ENCODE measurements around the gene PHF23.

Gene PHF23

DNA sequence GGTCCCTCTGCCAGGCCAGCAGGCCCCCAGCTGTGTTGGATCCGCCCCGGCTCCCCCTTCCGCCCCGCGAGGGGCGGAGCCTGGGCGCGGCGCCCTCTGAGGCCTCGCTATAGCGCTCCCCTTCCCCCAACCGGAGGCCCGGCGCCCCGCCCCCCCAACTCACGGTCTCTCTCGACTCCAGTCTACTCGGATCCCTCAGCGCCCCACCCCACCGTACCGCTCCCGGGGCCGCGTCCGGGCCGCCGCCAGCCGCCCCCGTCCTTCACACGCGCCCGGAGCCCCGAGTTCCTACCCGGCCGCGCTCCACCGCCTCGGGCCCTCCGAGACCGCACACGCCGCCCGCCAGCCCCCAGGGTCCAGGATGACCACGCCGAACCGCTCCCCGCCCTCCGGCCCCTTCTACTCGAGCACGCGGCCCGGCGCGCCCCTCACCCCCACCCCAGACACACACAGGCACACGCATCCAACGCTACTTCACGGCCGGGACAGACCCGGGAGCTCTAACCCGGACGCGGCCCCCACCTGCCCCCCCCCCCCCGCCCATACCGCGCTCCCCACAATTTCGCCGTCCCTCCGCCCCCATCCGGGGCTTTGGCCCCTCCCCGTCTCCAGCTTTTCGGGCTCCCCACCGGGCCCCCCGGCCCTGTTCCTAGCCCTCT lies 1.4 kb downstream of the PHF23 start:
- Mint-ChIP-seq H3K9me3 (no peaks in the 10 kb centered on the region), H3K36me3 (ENCODE audit: low read depth) (peaks cover 59% of the 10 kb centered on the region), H3K4me3 (peak overlapping the region; percentile 95), H3K27ac (peak overlapping the region; percentile 96), H3K27me3 (ENCODE audit: low read depth) (no peaks in the 10 kb centered on the region), H3K4me1 (ENCODE audit: low read depth) (peaks cover 52% of the 10 kb centered on the region)
- DNase-seq (ENCODE audit: low spot score) = peak; percentile 80

DNA sequence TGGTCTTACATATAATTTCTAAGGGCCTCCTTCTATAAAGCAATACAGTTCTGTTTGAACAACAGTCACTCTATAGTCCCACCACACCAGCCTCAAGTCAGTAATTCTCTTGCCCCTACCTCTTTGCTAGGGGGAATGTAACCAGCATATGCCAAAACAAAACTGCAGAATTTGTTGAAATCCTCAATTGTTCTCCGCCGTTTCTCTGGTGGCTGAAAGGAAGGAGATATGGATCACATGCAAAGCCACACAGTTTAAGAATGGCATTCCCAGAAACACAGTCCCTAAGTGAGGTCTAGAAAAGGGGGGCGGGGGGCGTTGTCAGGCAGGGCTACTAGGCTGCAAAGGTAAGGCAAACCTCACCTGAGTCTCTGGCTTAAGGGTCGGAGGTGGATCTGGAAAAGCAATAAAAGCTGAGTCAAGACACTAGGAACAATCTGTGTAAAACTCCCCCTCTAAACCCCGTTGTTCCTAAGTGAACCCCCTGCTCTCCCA lies 1.9 kb downstream of the PHF23 start:
- H3K27ac Mint-ChIP-seq = peak overlapping the region; percentile 91
- peaks cover 56% of the 10 kb centered on the region for H3K36me3 Mint-ChIP-seq (ENCODE audit: low read depth)
- peaks cover 52% of the 10 kb centered on the region for H3K4me1 Mint-ChIP-seq (ENCODE audit: low read depth)
- DNase-seq (ENCODE audit: low spot score) = no peak
- no peaks in the 10 kb centered on the region for H3K9me3 Mint-ChIP-seq
- no peaks in the 10 kb centered on the region for H3K27me3 Mint-ChIP-seq (ENCODE audit: low read depth)
- H3K4me3 Mint-ChIP-seq = peak overlapping the region; percentile 95

DNA sequence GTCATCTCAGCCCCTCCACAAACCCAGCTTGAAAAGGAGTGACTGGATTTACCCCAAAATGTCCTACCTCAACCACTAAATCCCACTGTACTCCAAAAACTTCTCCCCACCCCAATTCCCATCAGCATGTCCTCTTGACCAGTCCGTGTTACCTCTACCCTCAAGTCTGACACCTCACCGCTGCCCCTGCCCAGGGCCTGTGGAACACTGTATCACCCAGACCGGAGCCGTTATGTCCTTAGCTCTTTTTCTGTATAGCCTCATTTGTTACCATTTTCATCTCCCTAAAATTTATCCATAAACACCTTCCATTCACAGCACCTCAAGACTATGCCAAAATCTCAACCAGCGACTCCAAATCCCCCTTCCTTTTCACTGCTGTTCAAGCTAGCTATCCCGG lies 2.4 kb downstream of the PHF23 start:
- H3K4me1 Mint-ChIP-seq (ENCODE audit: low read depth) = peaks cover 53% of the 10 kb centered on the region
- H3K9me3 Mint-ChIP-seq = no peaks in the 10 kb centered on the region
- H3K4me3 Mint-ChIP-seq = peak overlapping the region; percentile 95
- peaks cover 53% of the 10 kb centered on the region for H3K36me3 Mint-ChIP-seq (ENCODE audit: low read depth)
- DNase-seq (ENCODE audit: low spot score) = no peak
- H3K27ac Mint-ChIP-seq = peak overlapping the region; percentile 91
- H3K27me3 Mint-ChIP-seq (ENCODE audit: low read depth) = no peaks in the 10 kb centered on the region

DNA sequence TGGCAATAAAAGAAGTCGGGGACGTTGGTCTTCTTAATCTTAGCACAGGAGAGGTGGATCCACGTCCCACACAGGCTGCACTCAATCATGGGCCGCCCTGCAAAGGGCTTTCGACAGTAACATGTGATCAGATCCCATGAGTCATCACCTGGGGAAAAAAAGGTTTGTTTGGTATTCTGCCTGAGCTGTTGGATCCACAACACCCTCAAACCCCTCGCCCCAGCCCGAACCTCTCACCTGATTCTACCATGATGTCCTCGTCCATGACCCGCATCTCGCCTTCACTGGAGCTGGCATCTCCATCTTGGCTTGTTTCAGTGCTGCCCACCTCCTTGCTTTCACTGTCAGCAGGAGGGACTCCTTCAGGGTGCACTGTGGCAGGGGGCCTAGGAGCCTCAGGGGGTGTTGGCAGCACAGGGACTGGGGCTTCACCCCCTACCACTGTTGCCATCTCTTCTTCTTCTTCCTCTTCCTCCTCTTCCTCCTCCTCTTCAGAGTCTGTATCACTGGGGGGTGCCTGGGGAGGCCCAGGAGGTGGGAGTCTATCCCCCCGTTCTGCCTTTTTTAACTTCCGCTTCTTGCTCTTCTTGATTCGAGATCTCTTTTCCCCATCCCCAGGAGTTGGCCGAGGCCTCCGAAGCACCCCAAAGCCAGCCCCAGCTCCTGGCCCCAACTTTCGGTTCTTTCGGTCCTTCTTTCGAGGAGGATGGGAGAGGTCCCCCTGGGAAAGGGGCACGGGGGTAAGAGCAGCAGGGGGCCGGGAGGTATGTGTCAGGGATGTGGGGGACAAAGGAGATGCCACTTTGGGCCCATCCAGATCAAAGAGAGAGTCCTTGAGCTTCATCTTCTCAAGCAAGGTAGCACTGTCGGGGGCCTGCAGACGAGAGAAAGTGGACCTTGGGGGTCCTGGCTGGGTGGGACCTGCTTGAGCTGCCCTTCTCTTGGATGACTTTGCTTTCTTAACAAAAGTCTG lies 3.3 kb downstream of the PHF23 start:
- DNase-seq (ENCODE audit: low spot score) = no peak
- H3K27me3 Mint-ChIP-seq (ENCODE audit: low read depth) = no peaks in the 10 kb centered on the region
- no peaks in the 10 kb centered on the region for H3K9me3 Mint-ChIP-seq
- H3K27ac Mint-ChIP-seq = peak overlapping the region; percentile 27
- peak overlapping the region; percentile 99 for H3K4me3 Mint-ChIP-seq
- peaks cover 46% of the 10 kb centered on the region for H3K36me3 Mint-ChIP-seq (ENCODE audit: low read depth)
- peaks cover 45% of the 10 kb centered on the region for H3K4me1 Mint-ChIP-seq (ENCODE audit: low read depth)

DNA sequence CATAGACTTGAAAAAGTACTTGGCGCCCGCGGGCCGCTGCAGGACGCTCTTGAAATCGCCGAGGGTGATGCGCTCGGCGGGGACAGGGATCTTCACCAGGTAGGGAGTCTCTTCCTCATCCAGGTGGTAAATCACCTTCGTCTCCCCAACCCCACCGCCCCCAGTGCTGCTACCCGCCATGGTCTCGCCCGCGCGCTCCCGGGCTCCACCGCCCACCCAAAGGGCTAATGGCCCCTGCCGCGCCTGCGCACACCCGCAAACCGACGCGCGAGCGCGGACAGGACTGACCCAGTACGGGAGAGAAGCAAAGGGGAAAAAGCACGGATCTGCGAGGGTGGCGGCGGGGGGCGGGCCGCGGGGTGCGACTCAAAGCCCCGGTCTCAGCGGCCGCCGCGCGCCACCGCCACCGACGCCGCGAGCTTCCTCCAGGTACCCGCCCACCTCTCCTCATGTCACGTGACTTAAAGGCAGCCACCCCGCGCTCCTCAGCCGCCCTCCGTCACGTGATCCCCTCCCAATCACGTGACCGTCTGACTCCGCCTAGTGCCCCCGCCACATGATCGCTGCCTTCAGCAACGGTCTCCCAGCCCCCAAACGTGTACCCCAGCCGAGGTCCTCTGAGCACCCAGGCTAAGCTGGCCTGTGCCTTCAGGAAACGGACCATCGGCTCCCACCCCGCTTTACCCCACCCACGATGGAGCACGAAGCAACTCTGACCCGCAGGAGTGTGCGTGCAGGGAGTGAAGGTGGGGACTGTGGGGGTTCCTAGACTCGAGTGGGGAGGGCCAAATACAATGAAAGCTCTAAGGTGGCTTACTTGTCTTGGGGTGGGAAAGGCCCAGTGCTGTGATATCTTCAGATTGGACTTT lies 4.9 kb downstream of the PHF23 start, which contains the start of gene DVL2:
TSS of gene DVL2 (minus strand) at position 435 of the 869 bp plus-strand sequence. CDS start at position 180, 255 bp downstream.
- H3K36me3 Mint-ChIP-seq (ENCODE audit: low read depth) = peaks cover 35% of the 10 kb centered on the region
- peaks cover 33% of the 10 kb centered on the region for H3K4me1 Mint-ChIP-seq (ENCODE audit: low read depth)
- peak within 1 kb of the TSS; percentile 99 for H3K4me3 Mint-ChIP-seq
- H3K27ac Mint-ChIP-seq = peak within 1 kb of the TSS; percentile 83
- no peaks in the 10 kb centered on the region for H3K9me3 Mint-ChIP-seq
- peak; percentile 95 for DNase-seq (ENCODE audit: low spot score)
- H3K27me3 Mint-ChIP-seq (ENCODE audit: low read depth) = no peaks in the 10 kb centered on the region

DNA sequence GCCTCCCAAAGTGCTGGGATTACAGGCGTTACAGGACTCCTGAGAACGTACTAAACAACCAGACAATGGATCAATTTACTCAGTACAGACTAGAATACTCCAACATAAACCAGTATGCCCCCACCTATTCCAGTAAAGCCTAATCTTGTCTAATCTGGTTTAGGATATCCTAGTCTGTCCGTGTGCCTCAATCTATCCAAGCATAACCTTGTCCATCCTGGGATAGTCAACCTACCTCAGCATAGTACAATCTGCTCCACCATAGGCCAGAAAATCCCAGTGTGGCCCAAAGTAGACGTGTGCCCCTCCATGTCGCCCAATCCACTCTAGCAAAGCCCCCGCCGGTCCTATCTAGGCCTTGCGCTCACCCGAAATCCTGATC lies 5.6 kb downstream of the PHF23 start:
- Mint-ChIP-seq H3K9me3 (no peaks in the 10 kb centered on the region), H3K27ac (peak overlapping the region; percentile 83), H3K4me3 (peak overlapping the region; percentile 99), H3K27me3 (ENCODE audit: low read depth) (no peaks in the 10 kb centered on the region), H3K4me1 (ENCODE audit: low read depth) (peaks cover 33% of the 10 kb centered on the region), H3K36me3 (ENCODE audit: low read depth) (peaks cover 41% of the 10 kb centered on the region)
- DNase-seq (ENCODE audit: low spot score) = no peak

DNA sequence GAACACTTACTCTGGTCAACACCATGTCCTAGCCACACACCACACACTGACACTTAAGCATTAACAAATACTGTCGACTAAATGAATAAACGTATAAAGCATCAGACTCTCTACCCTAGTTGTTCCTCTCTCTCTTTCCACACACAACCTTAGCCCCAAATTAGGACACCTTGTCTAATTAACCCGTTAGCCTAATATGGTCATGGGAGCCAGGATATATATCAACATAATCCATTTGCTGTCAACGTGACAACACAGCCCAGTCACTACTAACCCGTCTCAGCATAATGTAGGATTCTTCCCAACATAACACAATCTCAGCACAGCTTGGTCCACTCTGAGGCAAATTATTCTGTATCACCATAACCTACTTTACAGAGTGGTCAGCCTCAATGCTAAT lies 7.1 kb downstream of the PHF23 start:
- Mint-ChIP-seq H3K4me1 (ENCODE audit: low read depth) (peaks cover 33% of the 10 kb centered on the region), H3K36me3 (ENCODE audit: low read depth) (peaks cover 41% of the 10 kb centered on the region), H3K4me3 (peak overlapping the region; percentile 4), H3K27ac (no peak overlapping the region), H3K9me3 (no peaks in the 10 kb centered on the region), H3K27me3 (ENCODE audit: low read depth) (no peaks in the 10 kb centered on the region)
- no peak for DNase-seq (ENCODE audit: low spot score)

DNA sequence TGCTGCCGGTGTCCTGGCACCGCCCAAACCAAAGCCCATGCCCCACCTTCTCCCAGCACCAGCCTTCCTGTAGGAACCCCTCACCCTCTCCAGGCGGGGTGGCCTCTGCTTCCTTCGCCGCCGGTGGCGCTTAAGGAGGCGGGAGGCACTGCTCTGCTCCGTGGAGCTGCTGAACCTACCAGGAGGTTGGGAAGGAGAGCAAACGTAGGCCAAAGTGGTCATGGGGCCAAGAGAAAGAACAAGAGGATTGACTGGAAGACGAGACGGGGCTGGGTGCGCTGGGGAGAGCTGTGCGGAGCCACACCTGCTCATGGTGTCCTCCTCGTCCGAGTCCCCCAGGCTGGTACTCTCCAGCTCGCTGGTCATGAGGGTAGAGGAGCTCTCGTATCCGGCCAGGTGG lies 9.8 kb downstream of the PHF23 start:
- no peak for DNase-seq (ENCODE audit: low spot score)
- H3K27me3 Mint-ChIP-seq (ENCODE audit: low read depth) = no peaks in the 10 kb centered on the region
- H3K27ac Mint-ChIP-seq = no peak overlapping the region
- H3K4me1 Mint-ChIP-seq (ENCODE audit: low read depth) = peaks cover 17% of the 10 kb centered on the region
- H3K9me3 Mint-ChIP-seq = no peaks in the 10 kb centered on the region
- H3K36me3 Mint-ChIP-seq (ENCODE audit: low read depth) = peaks cover 27% of the 10 kb centered on the region
- H3K4me3 Mint-ChIP-seq = no peak overlapping the region

DNA sequence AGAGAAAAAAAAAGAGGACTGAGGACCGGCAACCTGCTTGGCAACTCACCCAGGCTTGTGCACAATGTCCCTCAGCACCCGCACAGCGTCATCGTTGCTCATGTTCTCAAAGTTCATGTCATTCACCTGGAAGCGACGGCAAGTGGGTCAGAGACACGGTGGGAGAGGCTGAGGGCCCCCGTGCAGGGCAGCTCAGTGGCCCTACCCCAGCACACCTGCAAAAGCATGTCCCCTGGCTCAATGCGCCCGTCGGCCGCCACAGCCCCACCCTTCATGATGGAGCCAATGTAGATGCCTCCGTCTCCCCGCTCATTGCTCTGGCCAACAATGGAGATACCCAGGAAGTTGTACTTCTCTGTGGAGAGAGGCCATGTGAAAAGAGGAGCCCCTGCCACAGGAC lies 10.3 kb downstream of the PHF23 start:
- Mint-ChIP-seq H3K4me3 (no peak overlapping the region), H3K4me1 (ENCODE audit: low read depth) (peaks cover 17% of the 10 kb centered on the region), H3K9me3 (no peaks in the 10 kb centered on the region), H3K27ac (no peak overlapping the region), H3K27me3 (ENCODE audit: low read depth) (no peaks in the 10 kb centered on the region), H3K36me3 (ENCODE audit: low read depth) (peaks cover 29% of the 10 kb centered on the region)
- DNase-seq (ENCODE audit: low spot score) = no peak

DNA sequence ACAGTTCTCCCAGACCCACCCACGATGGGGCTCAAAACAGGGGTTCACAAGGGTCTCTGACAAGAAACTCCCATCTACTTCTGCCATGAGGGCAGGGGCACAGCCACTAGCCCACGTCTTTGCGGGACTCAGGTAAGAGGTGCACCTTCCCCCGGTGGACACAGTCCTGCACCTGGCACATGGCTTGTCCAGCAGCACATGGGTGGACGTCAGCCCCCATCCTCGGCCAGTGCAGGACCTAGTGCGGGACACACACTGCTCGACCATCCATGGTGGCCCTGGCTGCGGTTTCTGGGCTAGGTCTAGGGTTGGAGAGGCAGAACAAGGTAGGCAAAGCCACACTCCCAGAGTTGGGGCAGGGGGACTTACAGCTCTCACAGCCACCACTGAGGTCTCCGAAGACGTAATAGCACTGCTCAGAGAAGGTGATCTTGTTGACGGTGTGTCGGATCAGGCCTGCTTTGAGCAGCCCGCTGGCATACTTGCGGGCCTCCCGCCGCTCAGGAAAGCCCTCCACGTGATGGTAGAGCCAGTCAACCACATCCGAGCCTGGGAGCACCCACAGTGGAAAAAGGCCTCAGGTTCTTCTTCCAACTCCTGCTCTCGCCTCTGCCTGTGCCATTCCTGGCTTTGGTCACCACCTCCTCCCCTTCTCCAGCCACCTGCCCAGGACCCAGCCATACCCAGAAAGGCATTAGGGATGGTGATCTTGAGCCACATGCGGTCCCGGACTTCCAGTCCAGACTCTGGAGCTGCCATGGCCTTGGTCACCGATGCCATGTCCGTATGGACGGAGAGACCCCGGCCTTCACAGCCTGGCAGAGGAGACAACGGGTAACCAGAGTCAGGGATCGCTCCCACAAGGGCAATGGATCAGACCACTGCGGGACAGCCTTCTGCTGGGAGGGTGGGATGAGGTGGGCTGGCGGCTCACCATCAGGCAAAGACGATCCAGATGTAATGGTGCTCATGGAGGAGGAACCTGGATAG lies 12.2 kb downstream of the PHF23 start:
- H3K36me3 Mint-ChIP-seq (ENCODE audit: low read depth) = peaks cover 37% of the 10 kb centered on the region
- H3K27me3 Mint-ChIP-seq (ENCODE audit: low read depth) = no peaks in the 10 kb centered on the region
- no peak overlapping the region for H3K4me3 Mint-ChIP-seq
- no peak overlapping the region for H3K27ac Mint-ChIP-seq
- peaks cover 5% of the 10 kb centered on the region for H3K4me1 Mint-ChIP-seq (ENCODE audit: low read depth)
- DNase-seq (ENCODE audit: low spot score) = no peak
- H3K9me3 Mint-ChIP-seq = no peaks in the 10 kb centered on the region

DNA sequence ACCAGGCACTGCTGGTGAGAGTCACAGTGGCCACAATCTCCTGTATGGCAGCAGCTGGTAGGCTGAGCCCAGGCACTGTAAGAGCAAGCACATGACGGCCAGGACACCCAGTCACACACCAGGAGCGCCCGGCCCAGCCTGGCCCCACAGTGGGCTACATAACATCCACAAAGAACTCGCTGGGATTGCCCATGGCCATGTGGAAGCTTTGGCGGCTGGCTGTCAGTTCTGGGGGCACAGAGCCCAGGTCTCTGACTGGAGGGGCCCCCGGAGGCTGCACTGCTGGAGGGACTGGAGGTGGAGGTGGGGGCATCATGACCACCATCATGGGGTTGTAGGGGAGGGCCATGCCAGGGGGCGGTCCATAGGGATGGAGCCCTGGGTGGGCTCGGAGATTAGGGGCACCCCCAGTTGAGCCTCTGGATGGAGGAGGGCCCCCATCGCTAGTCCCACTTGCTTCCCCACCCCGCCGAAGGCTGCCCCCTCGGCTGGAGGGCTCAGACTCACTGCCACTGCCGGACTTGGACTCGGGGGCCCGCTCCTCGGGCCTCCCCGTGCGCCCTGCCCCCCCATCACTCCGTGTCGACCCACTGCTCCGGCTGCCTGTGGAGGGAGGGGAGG lies 13.4 kb downstream of the PHF23 start:
- Mint-ChIP-seq H3K36me3 (ENCODE audit: low read depth) (peaks cover 43% of the 10 kb centered on the region), H3K27me3 (ENCODE audit: low read depth) (no peaks in the 10 kb centered on the region), H3K27ac (no peak overlapping the region), H3K4me3 (no peak overlapping the region), H3K4me1 (ENCODE audit: low read depth) (peaks cover 11% of the 10 kb centered on the region), H3K9me3 (no peaks in the 10 kb centered on the region)
- no peak for DNase-seq (ENCODE audit: low spot score)

DNA sequence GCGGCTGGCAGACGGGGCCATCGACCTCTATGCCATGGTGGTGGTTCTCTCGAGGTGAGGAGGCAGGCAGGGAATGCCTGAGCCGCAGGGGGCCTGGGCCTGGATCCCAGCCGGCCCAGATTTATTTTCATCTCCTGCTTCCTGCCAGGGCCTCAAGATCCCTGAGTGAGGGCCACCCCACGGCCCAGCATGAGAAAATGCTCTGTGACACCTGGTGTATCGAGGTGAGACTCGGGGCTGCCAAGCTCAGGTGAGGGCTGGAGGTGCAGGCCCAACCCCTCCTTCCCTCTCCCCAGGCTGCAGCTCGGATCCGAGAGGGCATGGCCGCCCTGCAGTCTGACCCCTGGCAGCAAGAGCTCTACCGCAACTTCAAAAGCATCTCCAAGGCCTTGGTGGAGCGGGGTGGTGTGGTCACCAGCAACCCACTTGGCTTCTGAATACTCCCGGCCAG lies 14.6 kb downstream of the PHF23 start:
- Mint-ChIP-seq H3K27ac (no peak overlapping the region), H3K27me3 (ENCODE audit: low read depth) (no peaks in the 10 kb centered on the region), H3K9me3 (no peaks in the 10 kb centered on the region), H3K4me3 (no peak overlapping the region), H3K36me3 (ENCODE audit: low read depth) (peaks cover 42% of the 10 kb centered on the region), H3K4me1 (ENCODE audit: low read depth) (peaks cover 17% of the 10 kb centered on the region)
- DNase-seq (ENCODE audit: low spot score) = no peak
